Activated T-cell treated with anti-CD3 and anti-CD28 coated beads for 1 hour (primary cell): ENCODE measurements around the gene SECTM1.

Experiments used
- DNase-seq: peaks from one replicate; pipeline ENCODE4 v3.0.0-alpha.2; 2020; ENCODE audit warnings: low read depth

Gene SECTM1

GRCh38 chr17:82328141-82328993 lies 5.2 kb downstream of the SECTM1 start:
- no peak for DNase-seq

GRCh38 chr17:82327757-82328140 lies 5.8 kb downstream of the SECTM1 start:
- DNase-seq, result no peak

- no peak for DNase-seq
Observed at GRCh38 chr17:82327289-82327688, 6.3 kb downstream of the SECTM1 start.

- no peak for DNase-seq
Observed at GRCh38 chr17:82325286-82326180, 8.0 kb downstream of the SECTM1 start.

GRCh38 chr17:82324566-82325285 lies 8.8 kb downstream of the SECTM1 start:
- DNase-seq, result no peak

GRCh38 chr17:82323514-82324234 lies 9.9 kb downstream of the SECTM1 start:
- DNase-seq, result no peak

- DNase-seq, result no peak
Observed at GRCh38 chr17:82322526-82323453, 10.8 kb downstream of the SECTM1 start.

- no peak for DNase-seq
Observed at GRCh38 chr17:82321947-82322466, 11.6 kb downstream of the SECTM1 start.

- DNase-seq, result peak; percentile 71
Observed at GRCh38 chr17:82320956-82321927, 12.3 kb downstream of the SECTM1 start.

GRCh38 chr17:82320140-82320840 lies 13.3 kb downstream of the SECTM1 start:
- no peak for DNase-seq

- no peak for DNase-seq
Observed at GRCh38 chr17:82319619-82320062, 13.9 kb downstream of the SECTM1 start.

GRCh38 chr17:82318772-82319606 lies 14.6 kb downstream of the SECTM1 start:
- no peak for DNase-seq

GRCh38 chr17:82318169-82318498 lies 15.4 kb downstream of the SECTM1 start:
- DNase-seq, result no peak

- DNase-seq, result peak; percentile 61
Observed at GRCh38 chr17:82317394-82318168, 16.0 kb downstream of the SECTM1 start, which contains the start of gene CD7. Gene CD7, minus strand, starts transcription at chr17:82317608. Its CDS starts 113 bp downstream, at chr17:82317495.

- DNase-seq, result no peak
Observed at GRCh38 chr17:82316651-82317393, 16.7 kb downstream of the SECTM1 start.
